Psoas muscle (tissue), 8 donors: ENCODE results near the gene PTTG1IP. TPM values are rescaled to one million over a fixed set of nuclear protein-coding genes. Genes with fewer than 3 reads are reported as not detected.

Source experiments
- ATAC-seq, 4 donors: fragments of 200-7000 bp; cut with Tn5 transposase; one replicate each; pipeline ENCODE4 v1.9.1; 2020; ENCODE audit warnings: moderate library complexity in 3 of 4, mild to moderate bottlenecking in 2 of 4
- DNase-seq, 2 donors: peaks; one replicate each; pipeline ENCODE4 v3.0.0-alpha.2; 2020
- H3K27ac ChIP-seq: fragments of 200-600 bp; one replicate; pipeline ENCODE4 v1.8.0; 2022
- H3K27me3 ChIP-seq, 3 donors: fragments of 200-600 bp in 1 of 3; one replicate each; pipeline versions ENCODE4 v1.6.1 to v1.8.0; 2013 to 2022; ENCODE audit warnings: low read length in 2 of 3, mild to moderate bottlenecking in 2 of 3, moderate library complexity in 1 of 3; ENCODE audit not compliant: insufficient read depth in 3 of 3
- H3K36me3 ChIP-seq, 2 donors: fragments of 200-600 bp in 1 of 2; one replicate each; pipeline versions ENCODE4 v1.6.1 to v1.8.0; 2013 to 2022; ENCODE audit warnings: low read depth in 1 of 2, mild to moderate bottlenecking in 1 of 2, moderate library complexity in 1 of 2; ENCODE audit not compliant: insufficient read depth in 1 of 2
- H3K4me1 ChIP-seq: fragments of 200-600 bp; one replicate; pipeline ENCODE4 v1.8.0; 2022
- H3K4me3 ChIP-seq: fragments of 200-600 bp; one replicate; pipeline ENCODE4 v1.8.0; 2022; ENCODE audit warnings: mild to moderate bottlenecking
- H3K9me3 ChIP-seq: fragments of 200-600 bp; one replicate; pipeline ENCODE4 v1.8.0; 2022
- WGBS, 3 donors: extraction: QIAGEN DNeasy Blood & Tissue Kit; methylation state at CpG; one replicate each; pipeline versions ENCODE4 v1.1.6 to v1.1.7; 2013; 5-methylcytosine and 5-hydroxymethylcytosine counted together
- intact Hi-C, 2 donors: fragments of 100-400 bp; cut with DNase I; formaldehyde crosslinking; loops; one replicate each; pipeline versions ENCODE4 v1.11.0 to v1.14.2; 2022
- polyA plus RNA-seq, 3 donors: library from polyadenylated mRNA; stranded (reverse); fragments of 200-250 nt; gene quantifications; one replicate each; pipeline ENCODE4 v1.2.3, GENCODE V29; 2013
- total RNA-seq, 4 donors: library from RNA; stranded (reverse); fragmentation: NEBNext Ultra II Directional in 2 of 4; extraction: Animal tissue kit (Norgen Biotek cat#: 25700) in 2 of 4; gene quantifications; one replicate each; pipeline versions ENCODE4 v1.2.1 to v1.2.4, GENCODE V29; 2021 to 2023
- TF ChIP-seq, protein P1 (sequence below): fragments of 200-600 bp; IDR thresholded peaks from one replicate; pipeline ENCODE4 v1.8.0; 2022; ENCODE audit warnings: antibody characterized with exemption
- donor health status: healthy with polysubstance abuse.
- donor health status: DM: no; HTN: no; CAD: no; lungs with moderate emphysema.
- donor health status: Bipolar disorder and iron deficiency.
- donor health status: healthy.
- donor health status: DM: yes; HTN: yes; CAD: no.
- donor health status: DM: no; HTN: no; CAD: no.
- donor health status: DM: no; HTN: no; CAD: no.
- donor health status: DM: yes; HTN: yes; CAD: no.

PTTG1IP gene
- total and polyA plus RNA-seq, 7 donors, result 49.6 to 108 (median 68.3) TPM

DNA sequence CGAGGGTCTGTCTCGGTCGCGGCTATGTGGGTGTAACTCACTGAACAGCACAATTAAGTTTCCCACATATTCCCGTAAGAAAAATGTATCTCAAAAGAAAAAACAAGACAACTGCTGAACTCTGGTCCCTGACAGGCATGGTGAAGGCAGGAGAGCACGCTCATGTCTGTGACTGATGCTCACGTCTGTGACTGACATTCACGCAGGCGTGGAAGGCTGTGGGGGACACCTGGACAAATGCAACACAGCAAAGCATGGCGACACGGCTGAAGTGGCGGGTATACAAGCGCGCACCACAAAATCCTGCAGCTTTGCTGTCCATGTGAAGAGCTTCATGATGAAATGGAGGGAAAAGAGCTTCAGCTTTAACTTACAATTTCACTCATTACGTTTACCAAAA, 6.0 kb downstream of the PTTG1IP start:
- Histone ChIP-seq H3K36me3 (peaks cover 5 to 29% of the 10 kb centered on the region in 2 donors), H3K4me3 (peak overlapping the region; percentile 34), H3K9me3 (no peaks in the 10 kb centered on the region), H3K4me1 (peaks cover 67% of the 10 kb centered on the region), H3K27ac (peak overlapping the region; percentile 97), H3K27me3 (no peaks in the 10 kb centered on the region)
- no peak for ATAC-seq
- 84 to 89% (median 89%) methylated on average over 15 of the region's 15 CpGs for WGBS, 3 donors
- TF ChIP-seq, protein P1, sequence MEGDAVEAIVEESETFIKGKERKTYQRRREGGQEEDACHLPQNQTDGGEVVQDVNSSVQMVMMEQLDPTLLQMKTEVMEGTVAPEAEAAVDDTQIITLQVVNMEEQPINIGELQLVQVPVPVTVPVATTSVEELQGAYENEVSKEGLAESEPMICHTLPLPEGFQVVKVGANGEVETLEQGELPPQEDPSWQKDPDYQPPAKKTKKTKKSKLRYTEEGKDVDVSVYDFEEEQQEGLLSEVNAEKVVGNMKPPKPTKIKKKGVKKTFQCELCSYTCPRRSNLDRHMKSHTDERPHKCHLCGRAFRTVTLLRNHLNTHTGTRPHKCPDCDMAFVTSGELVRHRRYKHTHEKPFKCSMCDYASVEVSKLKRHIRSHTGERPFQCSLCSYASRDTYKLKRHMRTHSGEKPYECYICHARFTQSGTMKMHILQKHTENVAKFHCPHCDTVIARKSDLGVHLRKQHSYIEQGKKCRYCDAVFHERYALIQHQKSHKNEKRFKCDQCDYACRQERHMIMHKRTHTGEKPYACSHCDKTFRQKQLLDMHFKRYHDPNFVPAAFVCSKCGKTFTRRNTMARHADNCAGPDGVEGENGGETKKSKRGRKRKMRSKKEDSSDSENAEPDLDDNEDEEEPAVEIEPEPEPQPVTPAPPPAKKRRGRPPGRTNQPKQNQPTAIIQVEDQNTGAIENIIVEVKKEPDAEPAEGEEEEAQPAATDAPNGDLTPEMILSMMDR, result no peak
- intact Hi-C loops, result no loop called here
- no peak for DNase-seq

DNA sequence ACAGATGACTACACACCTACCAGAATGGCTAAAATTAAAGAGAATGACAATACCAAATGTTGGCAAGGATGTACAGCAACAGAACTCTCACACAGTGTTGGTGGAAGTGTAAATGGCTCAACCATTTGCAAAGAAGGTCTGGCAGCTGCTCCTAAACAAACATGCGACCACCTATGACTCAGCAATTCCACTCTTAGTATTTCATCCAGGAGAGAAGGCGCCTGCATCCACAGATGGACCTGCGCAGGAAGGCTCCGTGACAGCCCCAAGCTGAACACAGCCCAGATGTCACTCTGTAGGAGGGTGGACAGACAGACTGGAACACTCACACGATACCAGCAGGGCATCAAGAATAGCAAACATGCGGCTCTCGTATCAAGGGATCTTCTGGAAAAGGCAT, 6.7 kb downstream of the PTTG1IP start:
- no peaks in the 10 kb centered on the region for H3K27me3 ChIP-seq
- WGBS, 3 donors, result 52 to 58% (median 53%) methylated on average over 7 of the region's 7 CpGs
- no peak for DNase-seq
- peaks cover 63% of the 10 kb centered on the region for H3K4me1 ChIP-seq
- peak overlapping the region; percentile 97 for H3K27ac ChIP-seq
- H3K9me3 ChIP-seq, result no peaks in the 10 kb centered on the region
- TF ChIP-seq, protein P1, result no peak
- peaks cover 5 to 36% of the 10 kb centered on the region in 2 donors for H3K36me3 ChIP-seq
- intact Hi-C loops, result no loop called here
- no peak for ATAC-seq
- peak overlapping the region; percentile 34 for H3K4me3 ChIP-seq

DNA sequence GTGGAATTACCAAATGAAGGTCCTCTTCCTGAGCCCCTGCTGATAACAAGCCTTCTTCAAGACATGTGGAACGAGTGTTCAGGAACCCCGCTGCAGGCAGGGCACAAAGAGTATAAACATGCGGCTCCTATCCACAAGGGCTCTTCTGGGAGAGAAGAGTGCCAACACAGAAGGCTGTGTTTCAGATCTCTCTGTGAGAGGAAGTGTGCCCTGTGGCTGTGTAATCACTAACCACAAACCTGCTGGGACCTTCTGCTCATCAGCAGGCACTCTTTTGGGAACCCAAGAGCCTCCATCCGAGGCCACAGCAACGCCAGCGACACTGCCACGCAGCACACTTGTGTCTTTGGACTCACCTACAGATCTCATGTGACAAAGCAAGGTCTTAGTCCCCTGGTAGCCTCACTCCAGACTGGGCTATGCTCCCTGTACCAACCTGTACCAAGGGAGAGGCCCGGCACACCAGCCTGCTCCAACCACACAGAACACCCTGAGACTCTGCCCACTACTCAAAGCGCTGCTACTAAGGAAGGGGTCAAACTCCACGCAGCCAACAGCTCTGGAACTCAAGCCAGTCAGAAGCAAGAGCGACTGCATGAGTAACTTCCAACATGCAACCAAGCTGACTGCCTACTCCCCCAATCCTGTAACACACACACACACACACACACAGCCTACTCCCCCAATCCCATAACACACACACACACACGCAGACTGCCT, 7.8 kb downstream of the PTTG1IP start:
- 76 to 86% (median 85%) methylated on average over 12 of the region's 12 CpGs for WGBS, 3 donors
- DNase-seq (no peak), ATAC-seq (no peak)
- no peak overlapping the region for H3K4me3 ChIP-seq
- H3K27ac ChIP-seq, result peak overlapping the region; percentile 23
- intact Hi-C loops, result no loop called here
- H3K4me1 ChIP-seq, result peaks cover 52% of the 10 kb centered on the region
- no peaks in the 10 kb centered on the region for H3K9me3 ChIP-seq
- H3K36me3 ChIP-seq, result peaks cover 5 to 42% of the 10 kb centered on the region in 2 donors
- TF ChIP-seq, protein P1, result no peak
- no peaks in the 10 kb centered on the region for H3K27me3 ChIP-seq

GRCh38 chr21:44862869-44863685, 10.4 kb downstream of the PTTG1IP start:
- H3K27ac ChIP-seq, result no peak overlapping the region
- peaks cover 5 to 68% of the 10 kb centered on the region in 2 donors for H3K36me3 ChIP-seq
- ATAC-seq (no peak), DNase-seq (peak in 1 of 2 donors; percentile 43)
- H3K27me3 ChIP-seq, result no peaks in the 10 kb centered on the region
- 82 to 88% (median 84%) methylated on average over 24 to 25 of the region's 25 CpGs for WGBS, 3 donors
- peaks cover 40% of the 10 kb centered on the region for H3K4me1 ChIP-seq
- no peak overlapping the region for H3K4me3 ChIP-seq
- TF ChIP-seq, protein P1, result no peak
- no peaks in the 10 kb centered on the region for H3K9me3 ChIP-seq
- intact Hi-C loops, result no loop called here
